COLO668 (cell line): Measurements from ENCODE around the gene JSRP1.
"Not testable (repeated sequence)": the region's sequence is repeated elsewhere in the genome, so short reads cannot be mapped to it uniquely, and the experiment has no call there.

Experiments used
- DNase-seq: peaks from one replicate; lab custom pipeline; 2025; ENCODE audit not compliant: unreplicated experiment; lab: John Stamatoyannopoulos, UW

JSRP1 gene

DNA sequence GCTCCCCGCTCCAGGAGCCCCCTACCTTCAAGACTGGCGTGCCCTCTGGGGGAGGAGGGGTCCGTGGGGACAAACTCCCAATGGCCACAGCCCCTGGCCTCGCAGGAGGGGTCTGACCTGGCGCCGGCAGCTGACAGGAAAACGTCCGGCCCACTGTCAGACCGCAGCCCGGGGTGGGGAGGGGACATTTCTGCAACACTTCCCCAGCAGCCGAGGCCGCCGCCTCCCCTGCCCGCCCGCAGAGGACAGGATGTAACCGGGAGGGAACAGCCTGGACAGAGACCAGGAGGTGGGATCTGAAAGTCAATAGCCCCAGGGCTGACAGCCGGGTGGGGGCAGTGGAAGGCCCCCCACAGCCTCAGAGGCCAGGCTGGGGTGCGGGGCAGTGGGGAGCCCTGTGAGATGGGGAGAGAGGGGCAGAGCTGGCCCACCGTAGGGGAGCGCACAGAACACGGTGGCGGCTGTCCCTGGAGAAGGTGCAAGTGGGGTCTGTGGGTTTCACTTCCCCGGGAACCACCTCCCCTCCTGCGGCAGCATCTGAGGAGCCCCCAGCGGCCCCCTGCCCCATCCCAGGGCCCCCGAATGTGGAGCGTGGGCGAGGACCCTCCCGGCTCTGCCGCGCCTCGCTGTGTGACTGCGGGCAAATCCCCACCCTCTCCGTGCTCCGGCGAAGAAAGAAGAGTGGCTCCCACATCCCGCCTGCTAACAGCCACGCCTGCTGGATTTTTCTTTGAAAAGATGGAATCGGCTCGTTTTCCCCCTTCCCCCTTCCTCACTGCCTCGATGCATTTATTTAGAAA, 26.0 kb upstream of the JSRP1 start, which contains the start of gene PEAK3:
Gene PEAK3, minus strand, starts transcription at position 114 of the 800 bp plus-strand sequence. CDS start 1,244 bp downstream, outside the sequence.
- no peak for DNase-seq

DNA sequence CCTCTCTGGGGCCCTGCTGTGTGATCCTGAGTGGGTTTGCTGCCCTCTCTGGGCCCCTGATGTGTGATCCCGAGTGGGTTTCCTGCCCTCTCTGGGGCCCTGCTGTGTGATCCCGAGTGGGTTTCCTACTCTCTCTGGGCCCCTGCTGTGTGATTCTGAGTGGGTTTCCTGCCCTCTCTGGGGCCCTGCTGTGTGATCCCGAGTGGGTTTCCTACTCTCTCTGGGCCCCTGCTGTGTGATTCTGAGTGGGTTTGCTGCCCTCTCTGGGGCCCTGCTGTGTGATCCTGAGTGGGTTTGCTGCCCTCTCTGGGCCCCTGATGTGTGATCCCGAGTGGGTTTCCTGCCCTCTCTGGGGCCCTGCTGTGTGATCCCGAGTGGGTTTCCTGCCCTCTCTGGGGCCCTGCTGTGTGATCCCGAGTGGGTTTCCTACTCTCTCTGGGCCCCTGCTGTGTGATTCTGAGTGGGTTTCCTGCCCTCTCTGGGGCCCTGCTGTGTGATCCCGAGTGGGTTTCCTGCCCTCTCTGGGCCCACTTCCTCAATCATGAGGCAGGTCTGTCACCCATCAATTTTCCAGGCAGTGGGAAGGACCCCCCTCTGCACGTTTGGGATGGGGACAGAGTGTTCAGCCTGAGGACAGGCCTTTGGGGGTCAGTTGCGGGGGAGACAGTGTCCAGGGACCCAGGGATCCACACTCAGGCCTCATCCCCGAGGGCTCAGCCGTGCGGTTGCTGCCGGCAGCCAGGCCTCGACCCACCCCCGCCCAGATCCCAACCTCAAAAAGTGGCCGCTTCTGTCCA, 25.2 kb upstream of the JSRP1 start:
- DNase-seq: not testable (repeated sequence)

DNA sequence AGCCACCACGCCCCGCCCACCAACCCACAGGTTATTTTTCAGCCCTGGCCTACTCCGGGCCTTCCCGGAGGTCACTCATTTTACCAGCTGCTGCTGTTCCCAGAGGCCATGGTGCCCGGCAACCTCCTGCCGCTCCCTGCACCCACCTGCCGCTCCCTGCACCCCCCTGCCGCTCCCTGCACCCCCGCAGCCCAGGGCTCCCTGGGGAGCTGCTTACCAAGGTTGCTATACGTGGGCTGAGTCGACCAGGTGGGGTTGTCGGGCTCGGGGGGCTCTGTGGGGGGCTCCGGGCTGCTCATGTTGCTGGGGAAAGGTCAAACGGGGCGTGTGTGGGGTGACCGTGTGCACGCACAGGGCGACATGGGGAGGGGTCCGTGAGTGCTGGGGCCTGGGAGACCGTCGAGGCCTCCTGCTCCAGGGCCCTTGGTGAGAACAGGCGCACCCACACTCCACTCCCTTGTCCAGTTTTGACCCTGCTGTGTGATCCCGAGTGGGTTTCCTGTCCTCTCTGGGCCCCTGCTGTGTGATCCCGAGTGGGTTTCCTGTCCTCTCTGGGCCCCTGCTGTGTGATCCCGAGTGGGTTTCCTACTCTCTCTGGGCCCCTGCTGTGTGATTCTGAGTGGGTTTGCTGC, 24.5 kb upstream of the JSRP1 start:
- no peak for DNase-seq

- no peak for DNase-seq
Measured at GRCh38 chr19:2278459-2279158, 22.4 kb upstream of the JSRP1 start.

DNA sequence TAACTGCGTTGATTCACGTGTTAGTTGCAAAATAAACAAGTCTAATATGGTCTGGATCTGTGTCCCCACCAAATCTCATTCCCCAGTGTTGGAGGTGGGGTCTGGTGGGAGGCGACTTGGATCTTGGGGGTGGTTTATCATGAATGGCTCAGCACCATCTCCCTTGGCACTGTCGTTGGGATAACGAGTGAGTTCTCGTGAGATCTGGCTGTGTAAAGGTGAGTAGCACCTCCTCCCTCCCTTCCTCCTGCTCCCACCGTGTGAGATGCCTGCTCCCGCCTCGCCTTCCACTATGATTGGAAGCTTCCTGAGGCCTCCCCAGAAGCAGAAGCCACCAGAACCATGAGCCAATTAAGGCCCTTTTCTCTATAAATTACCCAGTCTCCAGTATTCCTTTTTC, 20.9 kb upstream of the JSRP1 start:
- DNase-seq: no peak

DNA sequence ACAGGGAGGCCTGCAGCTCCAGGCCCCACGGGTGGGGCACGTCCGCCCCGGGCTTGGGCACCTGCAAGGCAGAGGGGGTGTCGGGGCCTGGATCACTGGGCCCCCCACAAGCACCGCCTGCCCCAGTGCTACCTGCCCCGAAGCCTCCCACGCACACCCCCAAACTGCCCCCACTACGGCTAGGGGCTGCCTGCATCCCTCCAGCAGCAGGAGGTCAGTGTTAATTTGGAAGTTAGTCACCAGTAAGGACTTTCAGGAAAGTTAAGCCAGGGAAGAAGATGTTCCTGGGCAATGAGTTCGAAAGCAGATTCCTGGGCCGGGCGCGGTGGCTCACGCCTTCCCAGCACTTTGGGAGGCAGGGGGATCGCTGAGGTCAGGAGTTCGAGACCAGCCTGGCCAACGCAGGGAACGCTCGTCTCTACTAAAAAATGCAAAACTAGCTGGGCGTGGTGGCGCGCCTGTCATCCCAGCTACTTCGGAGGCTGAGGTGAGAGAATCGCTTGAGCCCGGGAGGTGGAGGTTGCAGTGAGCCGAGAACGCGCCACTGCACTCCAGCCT, 20.3 kb upstream of the JSRP1 start:
- DNase-seq: no peak

DNA sequence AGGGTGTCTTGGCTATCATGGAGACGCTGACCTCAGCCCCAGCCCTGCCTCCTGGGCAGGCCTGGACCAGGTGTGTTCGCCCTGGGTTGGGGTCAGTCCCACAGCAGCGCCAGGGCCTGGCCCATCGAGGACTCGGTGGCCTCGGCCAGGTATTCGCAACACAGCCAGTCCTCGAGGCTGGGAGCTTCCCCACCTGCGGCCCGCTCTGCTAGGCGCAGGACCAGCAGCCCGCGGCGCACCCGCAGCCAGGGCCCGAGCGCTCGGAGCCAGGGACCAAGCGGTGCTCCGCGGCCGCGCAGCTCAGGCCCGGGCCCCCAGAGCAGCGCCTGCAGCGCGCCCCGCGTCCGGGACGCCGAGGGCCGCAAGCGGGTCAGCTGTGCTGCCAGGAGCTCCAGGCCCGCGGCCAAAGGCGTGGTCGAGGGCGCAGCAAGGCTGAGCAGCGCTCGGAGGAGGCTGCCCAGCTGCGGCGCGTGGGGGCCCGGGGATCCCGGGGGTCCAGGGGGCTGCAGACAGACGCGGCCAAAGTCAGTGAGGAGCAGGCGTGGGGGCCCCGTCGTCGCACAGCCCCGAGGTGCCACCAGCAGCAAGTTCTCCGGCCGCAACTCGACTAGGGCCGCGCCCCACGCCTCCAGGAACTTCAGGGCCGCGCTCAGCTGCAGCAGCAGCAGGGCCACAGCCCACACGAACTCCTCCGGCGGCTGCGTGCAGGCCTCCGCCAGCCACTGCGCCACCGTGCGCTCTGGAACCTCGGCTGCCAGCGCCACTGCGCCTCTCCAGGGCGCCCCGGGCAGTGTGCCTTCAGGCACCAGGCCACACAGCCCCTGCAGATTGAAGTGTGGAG, 19.6 kb upstream of the JSRP1 start:
- no peak for DNase-seq

DNA sequence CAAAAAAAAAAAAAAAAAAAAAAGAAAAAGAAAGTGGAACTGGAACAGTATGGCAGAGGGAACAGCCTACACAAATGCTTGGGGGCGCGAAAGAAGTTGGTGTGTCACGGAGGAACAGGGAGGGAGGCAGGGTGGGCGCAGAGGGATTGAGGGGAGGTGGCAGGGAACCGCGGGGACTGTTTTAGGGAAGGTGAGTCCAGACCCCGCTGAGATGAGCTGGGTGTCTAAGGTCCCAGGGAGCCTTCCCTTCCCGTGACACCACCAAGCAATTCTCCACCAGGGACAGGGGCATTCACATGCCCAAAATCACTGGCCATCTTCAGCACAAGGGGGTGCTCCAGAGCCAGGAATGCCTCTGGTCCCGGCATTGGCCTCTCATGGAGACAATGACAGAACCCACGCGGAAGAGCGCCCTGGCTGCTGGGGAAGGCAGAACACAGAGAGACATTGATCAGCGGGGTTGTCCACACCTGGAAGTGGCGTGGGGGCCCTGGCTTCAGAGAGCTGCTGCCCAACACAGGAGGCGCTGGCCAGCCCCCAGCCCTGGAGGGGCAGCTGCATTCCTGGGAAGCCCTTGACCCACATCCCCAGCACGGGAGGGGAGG, 18.8 kb upstream of the JSRP1 start:
- peak; percentile 80 for DNase-seq

GRCh38 chr19:2274185-2274711, 18.0 kb upstream of the JSRP1 start:
- no peak for DNase-seq

DNA sequence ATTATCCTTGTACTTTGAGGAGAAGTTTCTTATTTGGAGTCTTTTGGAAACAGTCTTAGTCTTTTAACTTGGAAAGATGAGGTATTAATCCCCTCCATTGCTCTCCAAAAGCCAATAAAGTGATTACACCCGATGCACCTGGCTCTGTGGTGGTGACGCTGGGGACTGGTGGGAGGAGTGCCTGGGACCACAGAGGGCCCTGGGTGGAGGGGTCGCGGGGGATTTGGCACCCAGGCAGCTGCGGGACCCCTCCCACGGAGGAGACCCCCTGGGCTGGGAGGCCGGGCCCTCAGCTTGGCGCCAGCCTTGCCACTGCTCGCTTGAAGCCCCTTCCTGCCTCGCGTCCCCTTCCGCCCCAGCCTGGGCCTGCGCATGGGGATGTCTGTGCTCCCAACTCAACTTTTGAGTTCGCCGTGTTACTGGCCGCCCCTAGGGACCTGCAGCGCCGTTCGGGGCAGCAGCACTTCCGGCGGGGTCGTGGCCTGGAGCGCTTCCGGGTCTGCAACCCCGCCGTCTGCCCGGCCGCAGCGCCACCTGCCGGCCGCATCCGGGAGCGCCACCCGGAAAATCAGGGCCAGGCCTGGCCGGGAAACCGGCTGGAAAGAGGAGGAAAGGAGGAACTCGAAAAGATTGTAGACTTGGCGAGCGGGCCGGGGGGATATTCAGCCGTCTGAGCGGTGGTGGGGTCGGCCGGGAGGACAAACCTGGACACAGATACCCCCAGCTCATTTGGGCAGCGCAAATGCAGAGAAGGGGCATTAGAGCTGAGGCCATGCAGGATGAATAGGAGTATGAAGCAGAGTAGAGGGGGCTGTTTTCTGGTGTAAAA, 17.4 kb upstream of the JSRP1 start:
- peak; percentile 88 for DNase-seq

DNA sequence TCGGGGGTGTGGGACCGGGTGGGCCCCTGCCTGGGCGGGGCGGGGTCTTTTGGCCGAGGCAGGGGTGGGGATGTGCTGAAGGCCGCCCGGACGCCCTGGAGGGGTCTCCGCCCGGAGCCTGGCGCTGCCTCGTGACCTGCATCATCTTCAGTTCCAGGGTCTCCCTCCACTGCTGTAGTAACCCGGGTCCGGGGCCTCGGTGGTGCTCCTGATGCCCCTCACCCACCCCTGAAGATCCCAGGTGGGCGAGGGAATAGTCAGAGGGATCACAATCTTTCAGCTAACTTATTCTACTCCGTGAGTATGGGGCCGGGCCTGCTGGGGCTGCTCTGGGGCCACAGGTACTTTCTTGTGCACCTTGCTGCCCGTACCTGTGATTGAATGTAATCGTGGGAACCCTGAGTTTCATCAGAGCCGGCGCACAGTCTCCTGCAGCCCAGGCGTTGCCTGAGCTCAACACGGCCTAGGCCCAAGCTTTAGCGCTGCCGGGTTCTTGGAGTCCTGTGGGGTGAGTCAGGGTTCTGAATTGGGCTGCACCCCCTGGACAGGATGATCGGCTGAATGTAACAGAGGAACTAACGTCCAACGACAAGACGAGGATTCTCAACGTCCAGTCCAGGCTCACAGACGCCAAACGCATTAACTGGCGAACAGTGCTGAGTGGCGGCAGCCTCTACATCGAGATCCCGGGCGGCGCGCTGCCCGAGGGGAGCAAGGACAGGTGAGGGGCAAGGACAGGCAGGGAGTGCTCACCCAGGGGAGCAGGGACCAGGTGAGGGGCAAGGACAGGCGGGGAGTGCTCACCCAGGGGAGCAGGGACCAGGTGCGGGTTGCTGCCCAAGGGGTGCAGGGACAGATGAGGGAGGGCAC, 15.3 kb upstream of the JSRP1 start:
- DNase-seq: peak; percentile 54

GRCh38 chr19:2270423-2271233, 14.4 kb upstream of the JSRP1 start:
- DNase-seq: peak; percentile 83

- DNase-seq: no peak
Measured at GRCh38 chr19:2270157-2270422, 13.9 kb upstream of the JSRP1 start.

DNA sequence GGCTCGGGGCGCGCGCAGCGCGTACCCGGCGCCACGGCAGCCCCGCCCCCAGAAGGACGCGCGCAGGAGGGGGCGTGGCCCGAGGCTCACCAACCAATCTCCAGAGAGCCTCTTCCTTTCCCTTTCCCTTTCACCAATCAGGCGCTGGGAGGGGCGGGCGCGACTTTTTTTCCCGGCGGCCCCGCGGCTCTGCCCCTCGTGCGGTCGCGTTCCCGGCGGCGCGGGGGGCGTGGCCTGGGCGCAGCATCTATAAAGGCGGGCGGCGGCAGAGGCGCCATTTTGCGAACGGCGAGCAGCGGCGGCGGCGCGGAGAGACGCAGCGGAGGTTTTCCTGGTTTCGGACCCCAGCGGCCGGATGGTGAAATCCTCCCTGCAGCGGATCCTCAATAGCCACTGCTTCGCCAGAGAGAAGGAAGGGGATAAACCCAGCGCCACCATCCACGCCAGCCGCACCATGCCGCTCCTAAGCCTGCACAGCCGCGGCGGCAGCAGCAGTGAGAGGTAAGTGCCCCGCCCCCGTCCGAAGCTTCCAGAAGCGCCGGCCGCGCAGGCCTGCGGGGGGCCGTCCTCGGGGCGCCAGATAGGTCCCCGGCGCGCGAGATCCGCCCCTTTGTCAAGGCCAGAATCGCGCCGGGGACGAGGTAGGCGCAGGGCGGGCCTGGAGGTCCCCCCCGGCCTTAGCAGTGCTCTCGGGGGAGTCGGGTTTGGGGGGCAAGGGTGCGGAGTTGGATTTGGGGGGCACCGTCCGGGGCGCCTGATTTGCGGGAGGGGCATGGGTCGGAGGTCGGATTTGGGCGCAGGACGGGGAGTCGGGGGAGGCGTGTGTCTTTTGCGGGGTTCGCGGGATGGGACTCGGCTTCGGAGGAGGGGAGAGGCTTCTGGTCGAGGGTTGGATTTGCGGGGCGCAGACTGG, 13.3 kb upstream of the JSRP1 start:
- peak; percentile 96 for DNase-seq

- DNase-seq: no peak
Measured at GRCh38 chr19:2268861-2269243, 12.6 kb upstream of the JSRP1 start.

- DNase-seq: no peak
Measured at GRCh38 chr19:2268480-2268830, 12.2 kb upstream of the JSRP1 start.
